ENCODE results near the gene GDPD3. TPM values are rescaled to one million over a fixed set of nuclear protein-coding genes. Genes with fewer than 3 reads are reported as not detected.

Gene GDPD3
- total and polyA plus RNA-seq, 2 of the 13 experiments (the other 11 are each of a cell fraction or from before 2014, with no cell fraction given), result 18.7 to 20.6 TPM

GRCh38 chr16:30075503-30076275 lies 37.6 kb downstream of the GDPD3 start, which contains the start of gene PPP4C (continued):
- TF ChIP-seq TIGD3 (CRISPR knock-in tag; IDR thresholded peaks at IDR 0.05; ENCODE audit: borderline replicate concordance), result no peak
- no peak for TF ChIP-seq NCOA2 (CRISPR knock-in tag; IDR thresholded peaks at IDR 0.05)
- peak; percentile 24; the same call in 1 of the 2 replicates for TF ChIP-seq CBX5 (CRISPR knock-in tag; IDR thresholded peaks at IDR 0.05; ENCODE audit: borderline replicate concordance)
- no peak for TF ChIP-seq AHR (CRISPR knock-in tag; IDR thresholded peaks at IDR 0.05)
- TF ChIP-seq ZNF75D (CRISPR knock-in tag; IDR thresholded peaks at IDR 0.05; ENCODE audit: borderline replicate concordance), result no peak
- 0 out of 2 replicates have a peak, but pooled peaks have one; percentile 26 for TF ChIP-seq ZNF414 (CRISPR knock-in tag; IDR thresholded peaks at IDR 0.05)
- no peak; the same call in 1 of the 2 replicates for TF ChIP-seq PAF1 (CRISPR knock-in tag; IDR thresholded peaks at IDR 0.05)
- peak; percentile 89; the same call in 1 of the 2 replicates for TF ChIP-seq SNAPC2 (CRISPR knock-in tag; IDR thresholded peaks at IDR 0.05)
- no peak for TF ChIP-seq ZBTB26 (CRISPR knock-in tag; IDR thresholded peaks at IDR 0.05; ENCODE audit: borderline replicate concordance)
- no peak for TF ChIP-seq ZNF251 (CRISPR knock-in tag; IDR thresholded peaks at IDR 0.05)
- no peak for TF ChIP-seq ZNF10 (CRISPR knock-in tag; IDR thresholded peaks at IDR 0.05; ENCODE audit: borderline replicate concordance, low read depth)
- TF ChIP-seq IKZF5 (CRISPR knock-in tag; IDR thresholded peaks at IDR 0.05), result peak; percentile 71; the same call in 1 of the 2 replicates
- no peak for TF ChIP-seq FOXP1 (IDR thresholded peaks at IDR 0.05)
- TF ChIP-seq FOXP1 (CRISPR knock-in tag; IDR thresholded peaks at IDR 0.05), result no peak
- TF ChIP-seq ATF5 (CRISPR knock-in tag; IDR thresholded peaks at IDR 0.05; ENCODE audit: low read depth), result no peak
- TF ChIP-seq ZNF589 (CRISPR knock-in tag; conservative IDR thresholded peaks at IDR 0.05), result no peak
- no peak for TF ChIP-seq HINFP (CRISPR knock-in tag; IDR thresholded peaks at IDR 0.05; ENCODE audit: low read depth)
- TF ChIP-seq BRD4 (CRISPR knock-in tag; IDR thresholded peaks at IDR 0.05), result no peak; the same call in 1 of the 2 replicates
- TF ChIP-seq HOXA7 (CRISPR knock-in tag; IDR thresholded peaks at IDR 0.05), result no peak
- no peak for TF ChIP-seq MLX (CRISPR knock-in tag; IDR thresholded peaks at IDR 0.05)
- TF ChIP-seq ZNF12 (CRISPR knock-in tag; IDR thresholded peaks at IDR 0.05), result no peak

Measured in HepG2 (cell line).